Daoy (cell line): ENCODE results near the gene NRGN. TPM values are rescaled to one million over a fixed set of nuclear protein-coding genes. Genes with fewer than 3 reads are reported as not detected.
A peak's percentile ranks its signal among the peaks of the same experiment; 100 is the strongest.

Experiments used
- DNase-seq: peaks from one replicate; pipeline ENCODE4 v3.0.0-alpha.2; 2015; ENCODE audit warnings: low read depth
- total RNA-seq: library from RNA; depleted of rRNA; stranded (reverse); fragments of >200 nt; shearing (Covaris generic); gene quantifications from 2 replicates; pipeline ENCODE4 v1.2.3, GENCODE V29; 2014; rRNA removed

Gene NRGN
- total RNA-seq, 1 experiment from 2014 or later = 2.7 TPM

- DNase-seq = no peak
Observed at GRCh38 chr11:124788521-124788920, 48.8 kb downstream of the NRGN start.

- DNase-seq = no peak
Observed at GRCh38 chr11:124791626-124792341, 52.0 kb downstream of the NRGN start.

GRCh38 chr11:124793466-124794278 lies 53.9 kb downstream of the NRGN start:
- DNase-seq = peak; percentile 43

- no peak for DNase-seq
Observed at GRCh38 chr11:124796312-124796711, 56.6 kb downstream of the NRGN start.

Other genes starting within 250 kb of the NRGN start
- not detected in 2 replicates for gene OR8B12, start 196.3 kb upstream of the NRGN start, total RNA-seq
- gene OR8A1, start 169.9 kb upstream of the NRGN start, total RNA-seq = not detected in 2 replicates
- not detected in 2 replicates for gene PANX3, start 128.5 kb upstream of the NRGN start, total RNA-seq
- gene TBRG1, start 117.1 kb upstream of the NRGN start, total RNA-seq = 11.1 and 29.3 TPM in 2 replicates
- gene SIAE, start 66.2 kb upstream of the NRGN start, total RNA-seq = 3.7 and 4.1 TPM in 2 replicates
- gene SPA17, start 66.0 kb upstream of the NRGN start, total RNA-seq = 30.5 and 50.9 TPM in 2 replicates
- gene VSIG2, start 12.3 kb downstream of the NRGN start, total RNA-seq = not detected in 2 replicates
- 0.15 and 0.34 TPM in 2 replicates for gene ESAM, start 22.3 kb downstream of the NRGN start, total RNA-seq
- 15.9 and 23.5 TPM in 2 replicates for gene MSANTD2, start 60.5 kb downstream of the NRGN start, total RNA-seq
- 5.4 and 16.2 TPM in 2 replicates for gene ROBO3, start 125.5 kb downstream of the NRGN start, total RNA-seq
- gene ROBO4, start 157.9 kb downstream of the NRGN start, total RNA-seq = 0.69 and 3.6 TPM in 2 replicates
- not detected in 2 replicates for gene HEPN1, start 179.3 kb downstream of the NRGN start, total RNA-seq
- not detected in 2 replicates for gene HEPACAM, start 196.1 kb downstream of the NRGN start, total RNA-seq
- 5.8 and 7.3 TPM in 2 replicates for gene CCDC15, start 214.3 kb downstream of the NRGN start, total RNA-seq